OCI-LY7 (cell line): Measurements from ENCODE around the gene GPR137B. TPM values are rescaled to one million over a fixed set of nuclear protein-coding genes. Genes with fewer than 3 reads are reported as not detected.

ENCODE experiments used
- BruUV-seq: library from RNA; stranded (reverse); fragments of 400-500 nt; replicated peaks from 2 replicates; lab custom pipeline; 2021; lab: Mats Ljungman, UMichigan
- CTCF ChIA-PET: fragments of 300-600 bp; sonication (Branson Sonifier 250); formaldehyde crosslinking; loops from one replicate; lab custom pipeline; 2022; ENCODE audit warnings: antibody characterized with exemption; ENCODE audit not compliant: unreplicated experiment; lab: Charles Lee
- POLR2A ChIA-PET: fragments of 300-600 bp; sonication (Branson Sonifier 250); formaldehyde crosslinking; loops from one replicate; lab custom pipeline; 2022; ENCODE audit warnings: antibody characterized with exemption; lab: Charles Lee
- DNase-seq: peaks from one replicate; pipeline ENCODE4 v3.0.0-alpha.2; 2015; ENCODE audit warnings: low spot score
- H2AFZ ChIP-seq: fragments of 200-600 bp; sonication (generic), shearing (Covaris generic); 2 replicates; pipeline ENCODE4 v1.6.1; 2014; ENCODE audit warnings: mild to moderate bottlenecking, antibody characterized with exemption, low read length, moderate library complexity
- H3K27ac ChIP-seq: fragments of 200-600 bp; sonication (generic); 2 replicates; pipeline ENCODE4 v1.5.1; 2014; ENCODE audit warnings: mixed run types, low read depth, mild to moderate bottlenecking, moderate library complexity, low read length, inconsistent platforms; ENCODE audit not compliant: poor library complexity, severe bottlenecking
- H3K36me3 ChIP-seq: fragments of 200-600 bp; sonication (generic); 2 replicates; pipeline ENCODE4 v1.6.1; 2014; ENCODE audit warnings: mild to moderate bottlenecking, antibody characterized with exemption, low read length, moderate library complexity, mixed read lengths; ENCODE audit not compliant: insufficient read depth
- H3K4me1 ChIP-seq: fragments of 200-600 bp; sonication (generic); 2 replicates; pipeline ENCODE4 v1.5.1; 2014; ENCODE audit warnings: mild to moderate bottlenecking, low read length; ENCODE audit not compliant: insufficient read depth, poor library complexity, severe bottlenecking
- H3K4me2 ChIP-seq: fragments of 200-600 bp; sonication (generic); 2 replicates; pipeline ENCODE4 v1.6.1; 2014; ENCODE audit warnings: mild to moderate bottlenecking, low read length
- H3K4me3 ChIP-seq: fragments of 200-600 bp; sonication (generic); 2 replicates; pipeline ENCODE4 v1.5.1; 2014; ENCODE audit warnings: mild to moderate bottlenecking, low read depth, low read length; ENCODE audit not compliant: poor library complexity, severe bottlenecking
- H3K79me2 ChIP-seq: fragments of 200-600 bp; sonication (generic); 2 replicates; pipeline ENCODE4 v1.6.1; 2016; ENCODE audit warnings: low read depth, mild to moderate bottlenecking, low read length, moderate library complexity, mixed read lengths; ENCODE audit not compliant: insufficient read depth
- H3K9me2 ChIP-seq: fragments of 200-600 bp; sonication (generic); 2 replicates; pipeline ENCODE4 v1.6.1; 2016; ENCODE audit warnings: mild to moderate bottlenecking, low read length, mixed read lengths; ENCODE audit not compliant: insufficient read depth
- H3K9me3 ChIP-seq: fragments of 200-600 bp; sonication (generic); 2 replicates; pipeline ENCODE4 v1.6.1; 2014; ENCODE audit warnings: mild to moderate bottlenecking, mixed run types, low read length, mixed read lengths
- H4K20me1 ChIP-seq: fragments of 200-600 bp; sonication (generic); 2 replicates; pipeline ENCODE4 v1.6.1; 2014; ENCODE audit warnings: mild to moderate bottlenecking, antibody characterized with exemption, low read length, moderate library complexity, mixed read lengths; ENCODE audit not compliant: insufficient read depth
- EZH2phosphoT487 ChIP-seq: fragments of 200-600 bp; sonication (generic); IDR thresholded peaks from 2 replicates; pipeline ENCODE4 v1.6.1; 2018; ENCODE audit warnings: low read depth, borderline replicate concordance, mild to moderate bottlenecking, mixed run types, antibody characterized with exemption, low read length, moderate library complexity, mixed read lengths
- intact Hi-C: fragments of 100-400 bp; cut with micrococcal nuclease; formaldehyde crosslinking; loops from one replicate; pipeline ENCODE4 v1.10.0; 2022; ENCODE audit not compliant: unreplicated experiment
- total RNA-seq, 2 experiments: library from RNA; depleted of rRNA in 1 of 2; stranded (reverse); fragments of >200 nt in 1 of 2; shearing (Covaris generic) in 1 of 2; gene quantifications; 2 replicates each; pipeline ENCODE4 v1.2.3, GENCODE V29; 2014 to 2022
- TF ChIP-seq, protein P1 (sequence below): fragments of 200-600 bp; sonication (generic); conservative IDR thresholded peaks from 2 replicates; pipeline ENCODE4 v1.5.1; 2014; ENCODE audit warnings: mild to moderate bottlenecking, antibody characterized with exemption, low read length, moderate library complexity, mixed read lengths

GPR137B gene
- total RNA-seq, 2 experiments from 2014 or later = 2.8 to 3.1 TPM

DNA sequence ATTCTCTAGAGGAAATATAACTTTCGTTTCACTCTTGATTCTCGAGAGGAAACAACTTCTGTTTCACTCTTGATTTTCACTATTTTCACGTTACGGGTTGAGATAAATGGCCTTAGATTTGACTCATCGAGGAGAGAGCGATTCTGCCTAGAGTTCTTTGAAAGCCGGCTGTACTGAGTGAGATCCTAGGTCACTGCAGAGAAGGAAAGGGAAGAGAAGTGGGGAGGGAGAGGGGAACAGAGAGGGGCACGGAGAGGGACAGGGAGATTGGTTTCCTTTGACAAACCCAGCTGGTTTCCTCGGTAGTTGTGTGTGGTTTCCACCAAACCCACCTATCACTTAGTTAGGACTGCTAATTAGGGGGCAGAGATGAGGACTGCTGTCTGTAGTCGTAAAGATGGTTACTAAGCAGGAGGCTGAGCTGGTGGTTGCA, 21.6 kb upstream of the GPR137B start:
- H3K4me1 ChIP-seq = no peaks in the 10 kb centered on the region
- H3K36me3 ChIP-seq = no peaks in the 10 kb centered on the region
- H3K9me2 ChIP-seq = no peaks in the 10 kb centered on the region
- no peak overlapping the region for H3K4me3 ChIP-seq
- H3K27ac ChIP-seq = no peak overlapping the region
- ChIA-PET CTCF (no interaction called here), POLR2A (no interaction called here)
- BruUV-seq = no TSS peak
- no peak for DNase-seq
- H2AFZ ChIP-seq = no peak overlapping the region
- H4K20me1 ChIP-seq = no peaks in the 10 kb centered on the region
- no peak overlapping the region for H3K4me2 ChIP-seq
- intact Hi-C loops = no loop called here
- no peaks in the 10 kb centered on the region for H3K79me2 ChIP-seq
- H3K9me3 ChIP-seq = no peaks in the 10 kb centered on the region
- no peak for TF ChIP-seq EZH2phosphoT487
- TF ChIP-seq, protein P1, sequence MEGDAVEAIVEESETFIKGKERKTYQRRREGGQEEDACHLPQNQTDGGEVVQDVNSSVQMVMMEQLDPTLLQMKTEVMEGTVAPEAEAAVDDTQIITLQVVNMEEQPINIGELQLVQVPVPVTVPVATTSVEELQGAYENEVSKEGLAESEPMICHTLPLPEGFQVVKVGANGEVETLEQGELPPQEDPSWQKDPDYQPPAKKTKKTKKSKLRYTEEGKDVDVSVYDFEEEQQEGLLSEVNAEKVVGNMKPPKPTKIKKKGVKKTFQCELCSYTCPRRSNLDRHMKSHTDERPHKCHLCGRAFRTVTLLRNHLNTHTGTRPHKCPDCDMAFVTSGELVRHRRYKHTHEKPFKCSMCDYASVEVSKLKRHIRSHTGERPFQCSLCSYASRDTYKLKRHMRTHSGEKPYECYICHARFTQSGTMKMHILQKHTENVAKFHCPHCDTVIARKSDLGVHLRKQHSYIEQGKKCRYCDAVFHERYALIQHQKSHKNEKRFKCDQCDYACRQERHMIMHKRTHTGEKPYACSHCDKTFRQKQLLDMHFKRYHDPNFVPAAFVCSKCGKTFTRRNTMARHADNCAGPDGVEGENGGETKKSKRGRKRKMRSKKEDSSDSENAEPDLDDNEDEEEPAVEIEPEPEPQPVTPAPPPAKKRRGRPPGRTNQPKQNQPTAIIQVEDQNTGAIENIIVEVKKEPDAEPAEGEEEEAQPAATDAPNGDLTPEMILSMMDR = no peak

DNA sequence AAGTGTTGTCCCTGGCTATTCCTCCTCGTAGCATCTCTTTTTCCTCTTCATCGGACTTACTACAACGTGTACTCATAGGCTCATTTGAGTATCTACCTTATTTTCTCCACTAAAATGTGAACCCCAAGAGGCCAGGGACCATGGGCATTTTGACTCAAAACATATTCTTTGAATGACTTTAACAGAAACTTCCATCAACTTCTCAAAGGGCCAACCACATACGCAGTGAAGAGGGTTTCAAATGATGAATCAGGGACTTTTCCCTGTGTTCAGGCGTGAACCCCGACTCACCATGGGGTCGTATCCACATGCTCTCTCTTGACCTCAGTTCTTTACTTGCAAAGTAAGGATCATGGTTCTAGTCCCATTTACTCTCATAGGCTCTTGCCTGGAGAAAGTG, 20.2 kb upstream of the GPR137B start:
- no peaks in the 10 kb centered on the region for H3K79me2 ChIP-seq
- H3K9me3 ChIP-seq = no peaks in the 10 kb centered on the region
- no peak overlapping the region for H2AFZ ChIP-seq
- no TSS peak for BruUV-seq
- intact Hi-C loops = no loop called here
- DNase-seq = no peak
- H3K9me2 ChIP-seq = no peaks in the 10 kb centered on the region
- no peaks in the 10 kb centered on the region for H3K36me3 ChIP-seq
- TF ChIP-seq EZH2phosphoT487 = no peak
- TF ChIP-seq, protein P1 = no peak
- no peaks in the 10 kb centered on the region for H3K4me1 ChIP-seq
- ChIA-PET POLR2A (interaction anchor here (0.7 kb wide), 1 partner anchor 277 kb away, joined by 3 read pairs; no protein-coding TSS in a partner anchor), CTCF (no interaction called here)
- H4K20me1 ChIP-seq = no peaks in the 10 kb centered on the region
- no peak overlapping the region for H3K4me2 ChIP-seq
- H3K27ac ChIP-seq = no peak overlapping the region
- no peak overlapping the region for H3K4me3 ChIP-seq

DNA sequence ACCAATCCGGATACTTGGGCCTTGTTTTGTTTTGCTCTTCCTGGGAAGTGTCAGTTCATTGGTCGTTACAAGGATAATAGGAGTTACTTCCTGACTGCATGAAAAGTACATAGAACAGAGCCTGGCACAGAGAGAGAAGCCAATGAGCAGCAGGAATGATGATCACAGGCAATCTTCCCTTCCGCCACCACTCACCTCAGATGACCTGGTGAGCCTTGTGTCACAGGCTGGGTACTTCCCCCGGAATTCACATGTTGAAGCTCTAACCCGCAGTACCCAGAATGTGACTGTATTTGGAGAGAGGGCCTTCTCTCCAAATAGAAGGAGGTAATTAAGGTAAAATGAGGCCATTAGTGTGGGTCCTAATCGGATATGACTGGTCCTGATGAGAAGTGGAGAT, 18.8 kb upstream of the GPR137B start:
- no peak for TF ChIP-seq EZH2phosphoT487
- TF ChIP-seq, protein P1 = no peak
- intact Hi-C loops = no loop called here
- Histone ChIP-seq H3K4me2 (no peak overlapping the region), H3K9me3 (no peaks in the 10 kb centered on the region), H3K4me1 (no peaks in the 10 kb centered on the region), H3K4me3 (no peak overlapping the region), H3K79me2 (no peaks in the 10 kb centered on the region), H3K9me2 (no peaks in the 10 kb centered on the region), H3K36me3 (no peaks in the 10 kb centered on the region), H4K20me1 (no peaks in the 10 kb centered on the region), H3K27ac (no peak overlapping the region), H2AFZ (no peak overlapping the region)
- BruUV-seq = no TSS peak
- POLR2A ChIA-PET = no interaction called here
- no peak for DNase-seq
- CTCF ChIA-PET = no interaction called here
